Measurements from ENCODE around the gene ABCG4.

DNA sequence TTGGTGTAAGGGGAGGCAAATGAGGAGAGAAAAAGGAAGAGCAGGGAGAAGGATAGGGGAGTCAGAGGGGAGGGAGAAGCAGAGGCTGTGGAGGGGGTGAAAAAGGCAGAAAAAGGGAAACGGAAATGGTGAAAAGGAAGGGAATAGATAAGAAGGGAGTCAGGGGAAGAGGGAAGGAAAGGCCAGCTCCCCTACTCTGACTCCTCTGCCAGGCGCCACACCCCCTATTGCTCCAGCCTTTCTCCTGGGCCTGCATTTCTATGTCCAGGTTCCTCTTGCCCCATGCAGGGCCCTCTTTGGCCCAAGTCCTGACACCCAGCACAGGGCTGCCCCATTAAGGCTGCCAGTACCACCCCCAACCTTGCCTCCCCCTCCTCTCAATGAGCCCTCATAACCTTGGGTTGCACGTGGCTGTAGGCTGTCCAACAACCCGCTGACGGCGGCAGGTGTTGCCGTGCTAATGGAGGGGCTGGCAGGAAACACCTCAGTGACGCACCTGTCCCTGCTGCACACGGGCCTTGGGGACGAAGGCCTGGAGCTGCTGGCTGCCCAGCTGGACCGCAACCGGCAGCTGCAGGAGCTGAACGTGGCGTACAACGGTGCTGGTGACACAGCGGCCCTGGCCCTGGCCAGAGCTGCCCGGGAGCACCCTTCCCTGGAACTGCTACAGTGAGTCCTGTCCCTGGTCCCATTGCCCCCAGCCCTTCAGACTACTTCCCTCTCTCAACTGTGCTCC, 33.0 kb downstream of the ABCG4 start:
- TF ChIP-seq, protein P1, sequence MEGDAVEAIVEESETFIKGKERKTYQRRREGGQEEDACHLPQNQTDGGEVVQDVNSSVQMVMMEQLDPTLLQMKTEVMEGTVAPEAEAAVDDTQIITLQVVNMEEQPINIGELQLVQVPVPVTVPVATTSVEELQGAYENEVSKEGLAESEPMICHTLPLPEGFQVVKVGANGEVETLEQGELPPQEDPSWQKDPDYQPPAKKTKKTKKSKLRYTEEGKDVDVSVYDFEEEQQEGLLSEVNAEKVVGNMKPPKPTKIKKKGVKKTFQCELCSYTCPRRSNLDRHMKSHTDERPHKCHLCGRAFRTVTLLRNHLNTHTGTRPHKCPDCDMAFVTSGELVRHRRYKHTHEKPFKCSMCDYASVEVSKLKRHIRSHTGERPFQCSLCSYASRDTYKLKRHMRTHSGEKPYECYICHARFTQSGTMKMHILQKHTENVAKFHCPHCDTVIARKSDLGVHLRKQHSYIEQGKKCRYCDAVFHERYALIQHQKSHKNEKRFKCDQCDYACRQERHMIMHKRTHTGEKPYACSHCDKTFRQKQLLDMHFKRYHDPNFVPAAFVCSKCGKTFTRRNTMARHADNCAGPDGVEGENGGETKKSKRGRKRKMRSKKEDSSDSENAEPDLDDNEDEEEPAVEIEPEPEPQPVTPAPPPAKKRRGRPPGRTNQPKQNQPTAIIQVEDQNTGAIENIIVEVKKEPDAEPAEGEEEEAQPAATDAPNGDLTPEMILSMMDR (IDR thresholded peaks at IDR 0.05) = no peak
- no peak for TF ChIP-seq POLR2A (IDR thresholded peaks at IDR 0.05)
